ENCODE results near the gene HNRNPA3. TPM values are rescaled to one million over a fixed set of nuclear protein-coding genes. Genes with fewer than 3 reads are reported as not detected.

HNRNPA3 gene
- total and polyA plus RNA-seq, 2 of the 13 experiments (the other 11 are each of a cell fraction or from before 2014, with no cell fraction given) = 73.3 to 97.7 TPM

DNA sequence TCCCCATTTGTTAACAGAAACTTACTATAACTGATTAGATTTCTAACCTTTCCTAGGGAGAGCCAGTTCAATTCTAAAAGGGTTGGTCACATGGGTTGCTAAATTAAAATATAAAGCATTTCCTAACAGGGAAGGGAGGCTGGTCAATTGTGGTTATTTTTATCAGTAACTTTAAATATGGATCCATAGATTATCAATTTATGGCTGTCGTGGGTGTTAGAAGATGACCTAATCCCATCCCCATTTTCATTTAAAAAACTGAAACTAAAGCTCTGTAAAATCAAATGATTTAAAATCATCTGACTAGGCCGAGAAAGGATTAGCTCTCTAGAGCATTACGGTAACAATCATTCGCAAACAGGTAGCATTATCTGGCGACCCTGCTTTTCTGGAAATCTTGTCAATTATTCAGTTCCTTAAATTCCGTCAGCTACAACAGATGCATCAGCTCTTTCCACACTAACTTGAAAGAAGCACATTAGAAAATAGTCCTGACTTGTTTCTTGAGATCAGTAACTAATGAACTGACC, 953 bp upstream of the HNRNPA3 start (continued):
- 0 out of 4 replicates have a peak, but pooled peaks of 1 of the 2 experiments have one; percentile 4 for TF ChIP-seq HMGXB4 (CRISPR knock-in tag; IDR thresholded peaks at IDR 0.05; ENCODE audit: borderline replicate concordance in 1 of 2, low read depth in 1 of 2)
- no peak for TF ChIP-seq JARID2 (CRISPR knock-in tag; IDR thresholded peaks at IDR 0.05; ENCODE audit: insufficient replicate concordance)
- TF ChIP-seq DNMT3B (CRISPR knock-in tag; conservative IDR thresholded peaks at IDR 0.05) = no peak
- TF ChIP-seq BCL3 (CRISPR knock-in tag; IDR thresholded peaks at IDR 0.05) = no peak
- TF ChIP-seq ZNF652 (CRISPR knock-in tag; IDR thresholded peaks at IDR 0.05; ENCODE audit: borderline replicate concordance, low read depth) = no peak

DNA sequence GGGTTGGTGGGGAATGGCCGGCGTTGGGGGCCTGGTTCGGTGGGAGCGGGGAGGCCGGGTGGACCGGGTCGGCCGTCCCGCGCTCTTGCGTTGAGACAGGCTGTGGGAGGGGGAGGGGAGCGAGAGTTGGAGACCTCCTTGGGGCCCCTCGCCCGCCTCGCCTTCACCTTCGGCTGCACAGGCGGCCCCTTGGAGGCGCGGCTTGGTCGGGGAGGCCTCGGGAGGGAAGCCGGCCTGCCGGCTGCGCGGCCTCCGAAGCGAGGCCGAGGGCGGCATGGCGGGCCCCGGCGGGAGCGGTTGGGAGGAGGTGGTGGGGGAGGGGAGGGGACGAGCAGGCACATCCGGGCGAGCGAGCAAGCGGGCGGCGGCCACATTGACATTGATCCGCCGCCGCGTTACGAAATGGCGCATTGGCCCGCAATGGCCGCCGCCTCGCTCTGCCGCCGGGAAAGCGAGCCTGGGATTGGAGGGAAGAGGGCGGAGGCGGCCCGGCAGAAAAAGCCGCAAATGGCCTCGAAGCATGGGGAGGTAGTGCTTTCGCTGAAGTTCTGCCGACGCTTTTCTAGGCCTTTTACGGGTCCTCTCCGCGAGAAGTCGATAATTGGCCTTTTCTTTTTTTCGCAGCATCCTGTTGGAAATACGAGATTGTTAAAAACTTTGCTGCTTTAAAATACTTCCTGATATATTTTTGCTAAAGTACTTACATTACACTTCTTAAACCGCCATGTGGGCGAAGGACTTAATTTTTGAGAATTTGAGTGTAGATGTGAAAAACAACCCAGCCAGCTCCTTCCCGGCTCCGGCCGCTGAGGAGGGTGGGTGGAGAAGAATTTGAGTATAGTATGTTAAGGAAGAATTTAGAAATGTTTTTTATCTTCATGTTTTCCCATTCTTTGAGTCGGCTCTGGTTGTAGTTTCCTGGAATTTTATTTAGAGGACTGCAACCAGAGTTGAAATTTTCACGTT, 580 bp downstream of the HNRNPA3 start:
- H3K27ac ChIP-seq (ENCODE audit: extremely low read length, insufficient read depth, low read length) = peak overlapping the region; percentile 99
- peak overlapping the region; percentile 86 for H3K4me2 ChIP-seq (ENCODE audit: low read depth, low read length)
- WGBS (ENCODE audit: low lambda C conversion rate) = 1% methylated on average over 35 of the region's 74 CpGs
- peaks cover 12 to 29% of the 10 kb centered on the region in 2 experiments for H3K36me3 ChIP-seq (replicated peaks in 1 of 2; ENCODE audit: control insufficient read depth in 1 of 2, insufficient read depth in 2 of 2, low read length in 2 of 2)
- peaks cover 61% of the 10 kb centered on the region for H3K4me1 ChIP-seq (ENCODE audit: insufficient read depth, low read length)
- no peaks in the 10 kb centered on the region for H3K9me3 ChIP-seq (ENCODE audit: low read length)
- H2AFZ ChIP-seq (ENCODE audit: low read length) = no peak overlapping the region
- ATAC-seq (peak; percentile 80), DNase-seq (ENCODE audit: low spot score) (peak; percentile 84), FAIRE-seq (no peak)
- TSS peak; percentile 53 for BruUV-seq (replicated peaks)
- H4K20me1 ChIP-seq (ENCODE audit: insufficient read depth, low read length) = peaks cover 48% of the 10 kb centered on the region
- intact Hi-C loops (cut with micrococcal nuclease; ENCODE audit: unreplicated experiment) = loop anchor here (1.0 kb wide), 3 partner anchors 25 to 50 kb away; no protein-coding TSS in a partner anchor
- POLR2A ChIA-PET = interaction anchor here (0.7 to 1.7 kb wide), 29 partner anchors 9 to 1026 kb away, joined by 3 to 61 read pairs (median 8); partner anchors contain the start of gene NFE2L2
- H3K4me3 ChIP-seq (replicated peaks in 1 of 3; ENCODE audit: insufficient read depth in 1 of 3, low read depth in 2 of 3, low read length in 3 of 3) = peak overlapping the region; percentile 82 to 86 (median 85)
- H3K9ac ChIP-seq (ENCODE audit: insufficient read depth, low read depth, low read length) = peak overlapping the region; percentile 99
- no peaks in the 10 kb centered on the region; a peak in 1 of 5 replicates for H3K27me3 ChIP-seq (ENCODE audit: control insufficient read depth in 1 of 2, insufficient read depth in 2 of 2, low read length in 2 of 2)
- H3K79me2 ChIP-seq (ENCODE audit: insufficient read depth, low read length) = peaks cover 75% of the 10 kb centered on the region
- CTCF ChIA-PET (ENCODE audit: low intra/inter-chr PET ratio, low total read pairs) = no interaction called here
- in situ Hi-C loops (cut with HindIII; ENCODE audit: extremely low pct_ligation_motif_present, low pct_unique_long_range_greater_than_20kb) = loop anchor here (5.0 kb wide), 2 partner anchors 46 to 49 kb away; partner anchors contain the start of gene NFE2L2
- peak; percentile 90 for TF ChIP-seq KAT7 (CRISPR knock-in tag; IDR thresholded peaks at IDR 0.05; ENCODE audit: borderline replicate concordance)
- peak in 1 of 2 experiments; percentile 64; a peak in 3 of 4 replicates for TF ChIP-seq EP300 (IDR thresholded peaks at IDR 0.05; ENCODE audit: low read depth in 2 of 2, low read length in 2 of 2)
- TF ChIP-seq EP300 (CRISPR knock-in tag; IDR thresholded peaks at IDR 0.05; ENCODE audit: borderline replicate concordance) = peak; percentile 77; the same call in 1 of the 2 replicates
- TF ChIP-seq, protein P1, sequence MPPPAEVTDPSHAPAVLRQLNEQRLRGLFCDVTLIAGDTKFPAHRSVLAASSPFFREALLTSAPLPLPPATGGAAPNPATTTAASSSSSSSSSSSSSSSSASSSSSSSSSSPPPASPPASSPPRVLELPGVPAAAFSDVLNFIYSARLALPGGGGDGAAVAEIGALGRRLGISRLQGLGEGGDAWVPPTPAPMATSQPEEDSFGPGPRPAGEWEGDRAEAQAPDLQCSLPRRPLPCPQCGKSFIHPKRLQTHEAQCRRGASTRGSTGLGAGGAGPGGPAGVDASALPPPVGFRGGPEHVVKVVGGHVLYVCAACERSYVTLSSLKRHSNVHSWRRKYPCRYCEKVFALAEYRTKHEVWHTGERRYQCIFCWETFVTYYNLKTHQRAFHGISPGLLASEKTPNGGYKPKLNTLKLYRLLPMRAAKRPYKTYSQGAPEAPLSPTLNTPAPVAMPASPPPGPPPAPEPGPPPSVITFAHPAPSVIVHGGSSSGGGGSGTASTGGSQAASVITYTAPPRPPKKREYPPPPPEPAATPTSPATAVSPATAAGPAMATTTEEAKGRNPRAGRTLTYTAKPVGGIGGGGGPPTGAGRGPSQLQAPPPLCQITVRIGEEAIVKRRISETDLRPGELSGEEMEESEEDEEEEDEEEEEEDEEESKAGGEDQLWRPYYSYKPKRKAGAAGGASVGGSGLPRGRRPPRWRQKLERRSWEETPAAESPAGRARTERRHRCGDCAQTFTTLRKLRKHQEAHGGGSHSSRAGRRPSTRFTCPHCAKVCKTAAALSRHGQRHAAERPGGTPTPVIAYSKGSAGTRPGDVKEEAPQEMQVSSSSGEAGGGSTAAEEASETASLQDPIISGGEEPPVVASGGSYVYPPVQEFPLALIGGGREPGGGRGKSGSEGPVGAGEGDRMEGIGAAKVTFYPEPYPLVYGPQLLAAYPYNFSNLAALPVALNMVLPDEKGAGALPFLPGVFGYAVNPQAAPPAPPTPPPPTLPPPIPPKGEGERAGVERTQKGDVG (CRISPR knock-in tag; IDR thresholded peaks at IDR 0.05; ENCODE audit: borderline replicate concordance) = peak; percentile 73; the same call in 1 of the 2 replicates
- TF ChIP-seq, protein P2, sequence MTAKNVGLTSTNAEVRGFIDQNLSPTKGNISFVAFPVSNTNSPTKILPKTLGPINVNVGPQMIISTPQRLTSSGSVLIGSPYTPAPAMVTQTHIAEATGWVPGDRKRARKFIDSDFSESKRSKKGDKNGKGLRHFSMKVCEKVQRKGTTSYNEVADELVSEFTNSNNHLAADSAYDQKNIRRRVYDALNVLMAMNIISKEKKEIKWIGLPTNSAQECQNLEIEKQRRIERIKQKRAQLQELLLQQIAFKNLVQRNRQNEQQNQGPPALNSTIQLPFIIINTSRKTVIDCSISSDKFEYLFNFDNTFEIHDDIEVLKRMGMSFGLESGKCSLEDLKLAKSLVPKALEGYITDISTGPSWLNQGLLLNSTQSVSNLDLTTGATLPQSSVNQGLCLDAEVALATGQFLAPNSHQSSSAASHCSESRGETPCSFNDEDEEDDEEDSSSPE (CRISPR knock-in tag; IDR thresholded peaks at IDR 0.05) = peak; percentile 95
- peak; percentile 80 for TF ChIP-seq HNRNPLL (IDR thresholded peaks at IDR 0.05; ENCODE audit: low read depth, low read length, poor library complexity, severe bottlenecking)

Measured in HepG2 (cell line).